GM12878 (cell line): ENCODE results near the gene NR6A1. TPM values are rescaled to one million over a fixed set of nuclear protein-coding genes. Genes with fewer than 3 reads are reported as not detected.

Experiments
- ATAC-seq: fragments of 200-7000 bp; cut with Tn5 transposase; 3 replicates; pipeline ENCODE4 v1.9.1; 2020; ENCODE audit warnings: mild to moderate bottlenecking, moderate library complexity
- BruUV-seq: library from RNA; stranded (reverse); fragments of 400-500 nt; replicated peaks from 2 replicates; lab custom pipeline; 2021; lab: Mats Ljungman, UMichigan
- CTCF ChIA-PET: fragments of 300-600 bp; sonication (Branson Sonifier 250); formaldehyde crosslinking; extraction: SDS; loops from one replicate; lab custom pipeline; 2021; ENCODE audit warnings: inconsistent platforms; lab: Yijun Ruan, JAX
- POLR2A ChIA-PET: fragments of 350-600 bp; formaldehyde crosslinking; extraction: SDS; loops from one replicate; lab custom pipeline; 2021; ENCODE audit warnings: inconsistent platforms; lab: Charles Lee
- RAD21 ChIA-PET: fragments of 300-600 bp; sonication (Branson Sonifier 250); formaldehyde crosslinking; loops from one replicate; lab custom pipeline; 2023; ENCODE audit warnings: antibody characterized with exemption; ENCODE audit not compliant: unreplicated experiment; lab: Charles Lee
- SMC1A ChIA-PET: fragments of 300-600 bp; sonication (Branson Sonifier 250); formaldehyde crosslinking; loops from one replicate; lab custom pipeline; 2023; ENCODE audit not compliant: unreplicated experiment, uncharacterized antibody; lab: Charles Lee
- DNase-seq: peaks from one replicate; pipeline ENCODE4 v3.0.0-alpha.2; 2011; ENCODE audit warnings: low read depth, low spot score
- FAIRE-seq: peaks from 3 replicates; lab custom pipeline; 2011; peaks lifted over from hg19 to GRCh38; lab: Jason Lieb, UNC
- H2AFZ ChIP-seq: 2 replicates; pipeline ENCODE4 v1.6.0; 2011; ENCODE audit warnings: low read depth, low read length, control low read depth; ENCODE audit not compliant: control insufficient read depth
- H3K27ac ChIP-seq: 2 replicates; pipeline ENCODE4 v1.5.1; 2011; ENCODE audit warnings: control low read depth; ENCODE audit not compliant: control insufficient read depth, insufficient read depth
- H3K27me3 ChIP-seq, 2 experiments: replicated peaks in 1 of 2; 2 replicates each; pipeline versions ENCODE4 v1.6.0 to v1.6.1; 2011; ENCODE audit warnings: low read length in 1 of 2; ENCODE audit not compliant: control insufficient read depth in 2 of 2, insufficient read depth in 2 of 2
- H3K36me3 ChIP-seq, 2 experiments: 2 replicates each; pipeline ENCODE4 v1.5.1; 2011; ENCODE audit warnings: low read length in 1 of 2; ENCODE audit not compliant: control insufficient read depth in 2 of 2, insufficient read depth in 2 of 2
- H3K4me1 ChIP-seq: 2 replicates; pipeline ENCODE4 v1.6.1; 2011; ENCODE audit warnings: mild to moderate bottlenecking, low read length, moderate library complexity, mixed read lengths; ENCODE audit not compliant: control insufficient read depth, insufficient read depth
- H3K4me2 ChIP-seq: 2 replicates; pipeline ENCODE4 v1.6.0; 2011; ENCODE audit warnings: control low read depth; ENCODE audit not compliant: control insufficient read depth, insufficient read depth
- H3K4me3 ChIP-seq: fragments of 200-600 bp; sonication (generic); 2 replicates; pipeline ENCODE4 v1.5.1; 2016
- H3K79me2 ChIP-seq: 2 replicates; pipeline ENCODE4 v1.6.0; 2011; ENCODE audit warnings: low read length; ENCODE audit not compliant: control insufficient read depth, insufficient read depth
- H3K9ac ChIP-seq: 2 replicates; pipeline ENCODE4 v1.8.0; 2011; ENCODE audit warnings: low read length, control low read depth, mixed read lengths; ENCODE audit not compliant: control insufficient read depth, insufficient read depth
- H3K9me3 ChIP-seq: replicated peaks from 3 replicates; pipeline ENCODE4 v1.5.1; 2011; ENCODE audit warnings: mild to moderate bottlenecking, low read length; ENCODE audit not compliant: control insufficient read depth, insufficient read depth
- H4K20me1 ChIP-seq: 2 replicates; pipeline ENCODE4 v1.6.0; 2011; ENCODE audit not compliant: control insufficient read depth, insufficient read depth
- ATF2 ChIP-seq: IDR thresholded peaks from 2 replicates; pipeline ENCODE4 v1.6.1; 2012; ENCODE audit warnings: low read length, inconsistent platforms
- E4F1 ChIP-seq: fragments of 450-650 bp; IDR thresholded peaks from 2 replicates; pipeline ENCODE4 v1.6.1; 2018; ENCODE audit warnings: borderline replicate concordance, mild to moderate bottlenecking; ENCODE audit not compliant: partially characterized antibody
- IRF4 ChIP-seq: IDR thresholded peaks from 2 replicates; pipeline ENCODE4 v1.6.1; 2011; ENCODE audit warnings: low read depth, low read length
- JUNB ChIP-seq: IDR thresholded peaks from 2 replicates; pipeline ENCODE4 v1.6.1; 2016; ENCODE audit warnings: antibody characterized with exemption, mild to moderate bottlenecking
- JUND ChIP-seq: IDR thresholded peaks from 2 replicates; pipeline ENCODE4 v1.6.1; 2012; ENCODE audit warnings: low read depth, mild to moderate bottlenecking, low read length, improper control_type of control experiment, moderate library complexity
- KAT2A ChIP-seq: conservative IDR thresholded peaks from 2 replicates; pipeline ENCODE4 v1.6.1; 2011; ENCODE audit warnings: low read depth, low read length; ENCODE audit not compliant: control insufficient read depth
- MXI1 ChIP-seq: fragments of 150-350 bp; IDR thresholded peaks from 2 replicates; pipeline ENCODE4 v1.6.1; 2011; ENCODE audit warnings: low read depth, mild to moderate bottlenecking, inconsistent platforms, low read length, improper control_type of control experiment
- NR2F1 ChIP-seq: fragments of 450-650 bp; conservative IDR thresholded peaks from 2 replicates; pipeline ENCODE4 v1.6.1; 2017; ENCODE audit warnings: mild to moderate bottlenecking
- REST ChIP-seq: IDR thresholded peaks from 2 replicates; pipeline ENCODE4 v1.6.1; 2012; ENCODE audit warnings: mild to moderate bottlenecking, low read depth, low read length
- TARDBP ChIP-seq: IDR thresholded peaks from 2 replicates; pipeline ENCODE4 v1.6.1; 2016; ENCODE audit warnings: borderline replicate concordance
- ZNF207 ChIP-seq: fragments of 450-650 bp; IDR thresholded peaks from 2 replicates; pipeline ENCODE4 v1.6.1; 2014; ENCODE audit warnings: antibody characterized with exemption, mild to moderate bottlenecking, borderline replicate concordance
- WGBS: methylation state at CpG from one replicate; pipeline ENCODE4 v1.1.6; 2016; ENCODE audit warnings: low lambda C conversion rate; ENCODE audit not compliant: insufficient replicate concordance, insufficient coverage; ENCODE audit errors: missing lambda C conversion rate; 5-methylcytosine and 5-hydroxymethylcytosine counted together
- in situ Hi-C: fragments of 300-500 bp; cut with MboI; formaldehyde crosslinking; loops from 9 replicates; pipeline ENCODE4 v1.14.3; 2018; ENCODE audit warnings: mixed read lengths
- intact Hi-C: fragments of 100-400 bp; cut with micrococcal nuclease; formaldehyde crosslinking; loops from one replicate; pipeline ENCODE4 v1.14.2; 2022; ENCODE audit not compliant: unreplicated experiment
- polyA plus RNA-seq, 11 experiments: library from polyadenylated mRNA; depleted of rRNA in 4 of 11; unstranded in 6 of 11; stranded (reverse) in 5 of 11; fragments of >200 nt; fragmentation: Nextera tagmentation in 4 of 11; fragmentation: Illumina TruSeq in 1 of 11; extraction: Ambion mirVana in 4 of 11; extraction: Trizol in 1 of 11; gene quantifications; 1 replicate in 1 of 11; 2 replicates in 10 of 11; pipeline versions ENCODE4 v1.2.1 to v1.2.3, GENCODE V29; 2011 to 2016; ENCODE audit warnings: inconsistent platforms in 2 of 11, missing spikeins in 2 of 11, low read depth in 1 of 11
- total RNA-seq, 4 experiments: library from RNA; depleted of rRNA in 3 of 4; stranded (reverse); fragments of >200 nt in 3 of 4; fragmentation: Illumina TruSeq in 1 of 4; extraction: Trizol in 1 of 4; gene quantifications; 2 replicates each; pipeline versions ENCODE4 v1.2.1 to v1.2.3, GENCODE V29; 2013 to 2021

NR6A1 gene
- total and polyA plus RNA-seq, 10 of the 15 experiments (the other 5 are each of a cell fraction or from before 2014, with no cell fraction given), result 1.2 to 9.2 (median 4.6) TPM

DNA sequence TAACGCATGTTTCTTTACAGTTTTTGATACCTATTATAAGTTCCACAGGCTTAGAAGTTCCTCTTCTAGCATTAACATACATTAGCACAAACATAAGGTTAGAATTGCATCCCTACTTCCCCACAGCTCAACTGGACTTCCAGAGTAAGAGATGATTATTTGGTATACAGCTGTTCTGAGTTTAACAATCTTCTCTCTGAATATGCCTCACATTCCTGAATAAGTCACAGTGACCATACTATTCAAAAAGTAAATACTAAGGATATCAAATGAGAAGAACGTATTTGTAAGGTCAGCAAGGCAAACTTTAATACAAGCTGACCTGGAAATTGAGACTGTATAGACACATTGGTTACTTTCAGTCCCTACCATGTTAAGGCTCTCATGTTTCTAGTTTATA, 21.3 kb downstream of the NR6A1 start:
- no peaks in the 10 kb centered on the region for H3K36me3 ChIP-seq
- H3K4me3 ChIP-seq, result no peak overlapping the region
- CTCF ChIA-PET, result interaction anchor here (0.9 to 1.2 kb wide), 4 partner anchors 11 to 132 kb away, joined by 3 to 6 read pairs (median 4); no protein-coding TSS in a partner anchor
- no TSS peak for BruUV-seq
- H3K4me1 ChIP-seq, result no peaks in the 10 kb centered on the region
- no peaks in the 10 kb centered on the region for H3K27me3 ChIP-seq
- 90% methylated on average over 2 of the region's 2 CpGs for WGBS
- in situ Hi-C loops, result no loop called here
- H3K9me3 ChIP-seq, result no peaks in the 10 kb centered on the region
- ATAC-seq (no peak), DNase-seq (no peak), FAIRE-seq (no peak)
- H3K27ac ChIP-seq, result no peak overlapping the region
- no peak overlapping the region for H3K4me2 ChIP-seq
- POLR2A ChIA-PET, result interaction anchor here (0.6 kb wide), 1 partner anchor 20 kb away, joined by 6 read pairs; no protein-coding TSS in a partner anchor
- TF ChIP-seq ZNF207, result no peak
- no peak for TF ChIP-seq KAT2A
- no peak for TF ChIP-seq NR2F1
- no peak for TF ChIP-seq JUND
- TF ChIP-seq E4F1, result no peak
- TF ChIP-seq TARDBP, result no peak
- no peak for TF ChIP-seq ATF2
- TF ChIP-seq REST, result no peak
- no peak for TF ChIP-seq MXI1
- TF ChIP-seq JUNB, result no peak
- no peak for TF ChIP-seq IRF4
- H3K79me2 ChIP-seq, result peaks cover 6% of the 10 kb centered on the region
- SMC1A ChIA-PET, result interaction anchor here (0.6 to 1.4 kb wide), 4 partner anchors 15 to 128 kb away, joined by 3 to 6 read pairs (median 4); no protein-coding TSS in a partner anchor
- intact Hi-C loops, result loop anchor here (5.0 kb wide), 1 partner anchor 32 kb away; no protein-coding TSS in a partner anchor
- no peak overlapping the region for H3K9ac ChIP-seq
- no peaks in the 10 kb centered on the region; the same call in 1 of the 2 replicates for H4K20me1 ChIP-seq
- RAD21 ChIA-PET, result no interaction called here
- no peak overlapping the region for H2AFZ ChIP-seq
